Pancreas (tissue), 10 donors: ENCODE results near the gene RNF149. TPM values are rescaled to one million over a fixed set of nuclear protein-coding genes. Genes with fewer than 3 reads are reported as not detected.

Experiments
- ATAC-seq, 4 donors: fragments of 200-7000 bp; cut with Tn5 transposase; one replicate each; pipeline versions ENCODE4 v1.8.0 to v1.9.1; 2020; ENCODE audit warnings: mild to moderate bottlenecking in 4 of 4, moderate library complexity in 4 of 4
- DNase-seq, 6 donors: peaks; one replicate each; pipeline ENCODE4 v3.0.0-alpha.2; 2020
- FAIRE-seq: peaks from 2 replicates; lab custom pipeline; 2012; peaks lifted over from hg19 to GRCh38; lab: Jason Lieb, UNC
- H3K27ac ChIP-seq, 4 donors: fragments of 200-600 bp; sonication (generic); 1 replicate in 3 of 4; 2 replicates in 1 of 4; pipeline versions ENCODE4 v1.5.0 to v1.8.0; 2020
- H3K27me3 ChIP-seq, 4 donors: fragments of 200-600 bp; one replicate each; pipeline ENCODE4 v1.8.0; 2021
- H3K36me3 ChIP-seq, 3 donors: fragments of 200-600 bp; sonication (generic) in 1 of 3; one replicate each; pipeline versions ENCODE4 v1.5.0 to v1.8.0; 2020 to 2021
- H3K4me1 ChIP-seq, 3 donors: fragments of 200-600 bp; one replicate each; pipeline ENCODE4 v1.8.0; 2021
- H3K4me3 ChIP-seq, 4 donors: fragments of 200-600 bp; sonication (generic) in 2 of 4; one replicate each; pipeline versions ENCODE4 v1.5.0 to v1.8.0; 2020 to 2021
- H3K9me3 ChIP-seq, 4 donors: fragments of 200-600 bp; one replicate each; pipeline ENCODE4 v1.8.0; 2021
- WGBS, 2 donors: extraction: QIAGEN DNeasy Blood & Tissue Kit; methylation state at CpG; one replicate each; pipeline ENCODE4 v1.1.7; 2013; 5-methylcytosine and 5-hydroxymethylcytosine counted together
- intact Hi-C, 3 donors: fragments of 100-400 bp; cut with DNase I; formaldehyde crosslinking; loops; one replicate each; pipeline versions ENCODE4 v1.11.1 to v1.14.2; 2022
- polyA plus RNA-seq, 2 donors: library from polyadenylated mRNA; stranded (reverse); fragments of 200-250 nt; gene quantifications; one replicate each; pipeline ENCODE4 v1.2.3, GENCODE V29; 2013
- total RNA-seq, 6 donors: library from RNA; stranded (reverse); fragmentation: NEBNext Ultra II Directional in 4 of 6; extraction: Animal tissue kit (Norgen Biotek cat#: 25700) in 4 of 6; gene quantifications; one replicate each; pipeline versions ENCODE4 v1.2.1 to v1.2.4, GENCODE V29; 2021 to 2023
- TF ChIP-seq, protein P1 (sequence below), 4 donors: fragments of 200-600 bp; sonication (generic) in 3 of 4; IDR thresholded peaks; one replicate each; pipeline versions ENCODE4 v1.5.0 to v1.8.0; 2021; ENCODE audit warnings: antibody characterized with exemption in 4 of 4
- donor health status: healthy with polysubstance abuse.
- donor health status: DM: no; HTN: no; CAD: no; lungs with moderate emphysema.
- donor health status: DM: no; HTN: no; CAD: no.
- donor health status: control.
- donor health status: control.
- donor health status: Bipolar disorder and iron deficiency.
- donor health status: DM: yes; HTN: yes; CAD: no.
- donor health status: DM: no; HTN: no; CAD: no.
- donor health status: DM: no; HTN: no; CAD: no.
- donor health status: DM: yes; HTN: yes; CAD: no.

Gene RNF149
- total and polyA plus RNA-seq, 8 donors: 18.8 to 36.9 (median 25.3) TPM

DNA sequence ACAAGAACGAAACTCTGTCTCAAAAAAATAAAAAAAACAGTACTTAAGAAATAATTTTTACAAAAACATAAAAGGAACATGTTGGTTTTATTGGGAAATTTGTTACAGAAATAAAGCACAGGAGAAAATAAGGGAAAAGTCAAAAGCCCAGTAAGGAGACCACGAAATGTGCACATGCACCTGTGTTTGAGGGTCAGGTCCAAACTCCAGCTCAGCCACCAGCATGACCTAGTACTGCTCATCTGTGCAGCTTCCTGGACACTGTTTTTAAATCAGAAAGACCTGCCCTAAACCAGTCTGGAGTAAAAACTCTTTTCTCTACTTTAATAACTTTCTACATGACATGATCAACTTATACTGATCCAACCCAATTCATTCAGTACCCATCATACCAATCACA is 21.2 kb downstream of the RNF149 start:
- no peak overlapping the region for H3K4me3 ChIP-seq
- H3K27ac ChIP-seq: no peak overlapping the region
- no peak for DNase-seq
- no peak for ATAC-seq
- no peaks in the 10 kb centered on the region for H3K4me1 ChIP-seq
- WGBS, 2 donors: 95 to 98% methylated on average over 2 of the region's 2 CpGs
- no peaks in the 10 kb centered on the region for H3K9me3 ChIP-seq
- intact Hi-C loops: no loop called here
- no peaks in the 10 kb centered on the region for H3K27me3 ChIP-seq
- TF ChIP-seq, protein P1, sequence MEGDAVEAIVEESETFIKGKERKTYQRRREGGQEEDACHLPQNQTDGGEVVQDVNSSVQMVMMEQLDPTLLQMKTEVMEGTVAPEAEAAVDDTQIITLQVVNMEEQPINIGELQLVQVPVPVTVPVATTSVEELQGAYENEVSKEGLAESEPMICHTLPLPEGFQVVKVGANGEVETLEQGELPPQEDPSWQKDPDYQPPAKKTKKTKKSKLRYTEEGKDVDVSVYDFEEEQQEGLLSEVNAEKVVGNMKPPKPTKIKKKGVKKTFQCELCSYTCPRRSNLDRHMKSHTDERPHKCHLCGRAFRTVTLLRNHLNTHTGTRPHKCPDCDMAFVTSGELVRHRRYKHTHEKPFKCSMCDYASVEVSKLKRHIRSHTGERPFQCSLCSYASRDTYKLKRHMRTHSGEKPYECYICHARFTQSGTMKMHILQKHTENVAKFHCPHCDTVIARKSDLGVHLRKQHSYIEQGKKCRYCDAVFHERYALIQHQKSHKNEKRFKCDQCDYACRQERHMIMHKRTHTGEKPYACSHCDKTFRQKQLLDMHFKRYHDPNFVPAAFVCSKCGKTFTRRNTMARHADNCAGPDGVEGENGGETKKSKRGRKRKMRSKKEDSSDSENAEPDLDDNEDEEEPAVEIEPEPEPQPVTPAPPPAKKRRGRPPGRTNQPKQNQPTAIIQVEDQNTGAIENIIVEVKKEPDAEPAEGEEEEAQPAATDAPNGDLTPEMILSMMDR (IDR thresholded peaks at IDR 0.05): no peak
- H3K36me3 ChIP-seq: peaks cover 3 to 58% (median 17%) of the 10 kb centered on the region in 3 donors
- FAIRE-seq: no peak

DNA sequence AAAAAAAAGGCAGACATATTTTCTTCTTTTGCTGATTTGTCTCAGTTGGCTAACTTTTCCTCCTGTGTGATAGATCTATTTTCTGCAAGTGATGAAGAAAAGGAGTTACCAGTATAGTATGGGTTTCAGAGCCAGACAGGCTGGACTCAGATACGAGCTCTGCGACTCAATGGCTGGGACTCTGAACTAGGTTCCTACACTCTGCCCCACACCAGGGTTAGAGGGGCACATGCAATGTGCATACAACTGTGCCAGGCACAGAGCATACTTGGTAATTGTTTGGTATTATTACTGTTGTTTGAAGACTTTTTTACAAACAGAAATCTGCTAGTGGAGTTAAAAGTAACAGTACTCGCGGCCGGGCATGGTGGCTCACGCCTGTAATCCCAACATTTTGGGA is 21.8 kb downstream of the RNF149 start:
- intact Hi-C loops: no loop called here
- WGBS, 2 donors: 95 to 97% methylated on average over 6 of the region's 6 CpGs

DNA sequence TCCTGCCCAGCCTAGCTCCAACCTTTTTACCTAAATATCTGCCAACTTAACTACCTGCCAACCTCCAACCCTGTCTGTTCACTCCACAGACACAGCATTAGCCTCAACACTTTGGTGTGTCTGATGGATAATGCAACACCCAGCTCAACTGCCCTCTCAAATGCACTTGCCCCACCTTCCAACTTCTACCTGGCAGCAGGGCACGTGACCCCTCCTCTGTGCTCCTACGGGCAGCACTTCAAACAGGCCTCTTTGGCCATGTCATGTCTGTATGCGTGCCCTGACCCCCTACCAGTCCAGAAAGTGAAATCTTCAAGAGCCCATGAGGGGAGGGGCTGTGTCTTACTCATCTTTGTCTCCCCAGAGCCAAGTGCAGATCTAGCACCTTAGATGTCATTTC is 25.5 kb downstream of the RNF149 start:
- FAIRE-seq (no peak), DNase-seq (no peak), ATAC-seq (no peak)
- Histone ChIP-seq H3K27ac (no peak overlapping the region), H3K27me3 (no peaks in the 10 kb centered on the region), H3K4me1 (no peaks in the 10 kb centered on the region), H3K36me3 (peaks cover 3 to 78% (median 20%) of the 10 kb centered on the region in 3 donors), H3K4me3 (no peak overlapping the region), H3K9me3 (no peaks in the 10 kb centered on the region)
- TF ChIP-seq, protein P1 (IDR thresholded peaks at IDR 0.05): no peak
- WGBS, 2 donors: 94 to 95% methylated on average over 3 of the region's 3 CpGs
- intact Hi-C loops: no loop called here

More for the DNA sequence above, 21.8 kb downstream of the RNF149 start:
- ATAC-seq: no peak
- H3K36me3 ChIP-seq: peaks cover 3 to 63% (median 20%) of the 10 kb centered on the region in 3 donors
- H3K27me3 ChIP-seq: no peaks in the 10 kb centered on the region
- H3K9me3 ChIP-seq: no peaks in the 10 kb centered on the region
- FAIRE-seq: no peak
- no peak overlapping the region for H3K4me3 ChIP-seq
- no peak overlapping the region for H3K27ac ChIP-seq
- TF ChIP-seq, protein P1 (IDR thresholded peaks at IDR 0.05): no peak
- no peaks in the 10 kb centered on the region for H3K4me1 ChIP-seq
- DNase-seq: no peak

DNA sequence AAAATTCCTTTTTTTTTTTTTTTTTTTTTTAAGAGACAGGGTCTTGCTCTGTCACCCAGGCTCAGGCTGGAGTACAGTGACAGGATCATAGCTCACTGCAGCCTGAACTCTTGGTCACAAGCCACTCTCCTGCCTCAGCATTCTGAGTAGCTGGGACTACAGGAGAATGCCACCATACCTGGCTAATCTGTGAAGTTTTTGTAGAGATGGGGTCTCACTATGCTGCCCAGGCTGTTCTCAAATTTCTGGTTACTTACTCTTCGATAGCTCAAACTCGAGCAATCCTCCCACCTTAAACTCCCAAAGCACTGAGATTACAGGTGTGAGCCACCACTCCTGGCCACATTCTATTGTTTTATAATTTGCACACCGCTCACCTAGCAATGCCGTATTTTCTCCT is 27.0 kb downstream of the RNF149 start:
- no peaks in the 10 kb centered on the region for H3K9me3 ChIP-seq
- intact Hi-C loops: no loop called here
- ATAC-seq (no peak), FAIRE-seq (no peak), DNase-seq (no peak)
- no peaks in the 10 kb centered on the region for H3K4me1 ChIP-seq
- no peak overlapping the region for H3K27ac ChIP-seq
- 95 to 97% methylated on average over 4 of the region's 4 CpGs for WGBS, 2 donors
- H3K4me3 ChIP-seq: no peak overlapping the region
- TF ChIP-seq, protein P1 (IDR thresholded peaks at IDR 0.05): no peak
- no peaks in the 10 kb centered on the region for H3K27me3 ChIP-seq
- H3K36me3 ChIP-seq: peaks cover 3 to 63% (median 13%) of the 10 kb centered on the region in 3 donors

DNA sequence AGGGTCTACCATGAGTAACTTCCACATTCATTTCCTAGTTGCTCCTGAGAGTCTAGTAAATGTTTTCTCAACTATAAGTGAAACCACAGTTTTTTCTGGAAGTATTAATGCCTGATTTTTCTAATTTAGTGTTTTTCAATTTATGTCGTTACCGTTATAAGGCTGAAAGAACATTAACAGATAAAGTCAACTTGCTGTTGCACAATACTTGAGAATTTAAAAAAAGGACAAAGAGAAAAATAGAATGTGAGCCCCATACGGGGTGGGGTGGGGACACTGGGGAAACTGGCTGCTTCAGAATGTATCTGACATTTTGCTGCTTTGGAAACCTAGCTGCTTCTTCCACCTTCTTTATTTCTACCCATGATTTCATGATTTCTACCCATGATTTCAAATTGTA is 29.6 kb downstream of the RNF149 start:
- no peaks in the 10 kb centered on the region for H3K27me3 ChIP-seq
- DNase-seq (no peak), FAIRE-seq (no peak), ATAC-seq (no peak)
- H3K36me3 ChIP-seq: peaks cover 0 to 50% (median 9%) of the 10 kb centered on the region in 3 donors
- 54% methylated on average over 3 of the region's 3 CpGs for WGBS, 2 donors
- H3K4me1 ChIP-seq: no peaks in the 10 kb centered on the region
- intact Hi-C loops: no loop called here
- TF ChIP-seq, protein P1 (IDR thresholded peaks at IDR 0.05): no peak
- H3K27ac ChIP-seq: no peak overlapping the region
- H3K4me3 ChIP-seq: no peak overlapping the region
- H3K9me3 ChIP-seq: no peaks in the 10 kb centered on the region
